Measurements from ENCODE around the gene TSPAN5.

The TSPAN5 gene

DNA sequence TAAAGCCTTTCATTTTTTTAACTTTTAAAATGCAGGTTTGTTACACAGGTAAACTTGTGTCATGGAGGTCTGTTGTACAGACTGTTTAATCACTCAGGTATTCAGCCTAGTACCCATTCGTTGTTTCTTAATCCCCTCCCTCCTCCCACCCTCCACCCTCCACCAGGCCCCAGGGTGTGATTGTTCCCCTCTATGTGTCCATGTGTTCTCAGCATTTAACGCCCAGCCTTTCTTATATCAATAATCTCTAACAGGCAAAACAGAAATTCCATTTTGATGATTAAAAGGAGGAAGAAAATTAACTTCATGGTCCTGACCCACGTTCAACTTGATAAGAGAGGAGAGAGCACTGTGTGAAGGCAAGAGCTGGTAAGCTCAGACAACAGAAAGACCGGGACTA is 75.1 kb downstream of the TSPAN5 start:
- no peak for DNase-seq

DNA sequence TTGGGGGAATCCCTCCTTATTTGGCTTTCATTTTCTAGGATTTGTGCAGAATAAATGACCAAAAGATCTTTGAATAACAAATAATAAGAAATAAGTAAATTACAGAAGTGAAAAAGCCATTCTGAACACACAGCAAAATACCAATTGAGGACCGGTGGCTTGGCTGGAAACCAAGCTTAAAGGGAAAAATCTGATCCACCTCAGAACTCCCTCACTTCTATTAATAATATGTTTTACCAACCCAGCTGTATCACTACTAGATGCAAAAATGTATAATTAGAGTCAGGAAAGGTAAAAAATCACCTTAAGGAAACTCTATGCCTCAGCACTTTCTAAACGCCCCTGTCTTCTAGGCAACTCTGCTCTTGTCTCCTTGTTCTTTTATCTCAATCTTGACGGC is 77.3 kb downstream of the TSPAN5 start:
- no peak for DNase-seq

DNA sequence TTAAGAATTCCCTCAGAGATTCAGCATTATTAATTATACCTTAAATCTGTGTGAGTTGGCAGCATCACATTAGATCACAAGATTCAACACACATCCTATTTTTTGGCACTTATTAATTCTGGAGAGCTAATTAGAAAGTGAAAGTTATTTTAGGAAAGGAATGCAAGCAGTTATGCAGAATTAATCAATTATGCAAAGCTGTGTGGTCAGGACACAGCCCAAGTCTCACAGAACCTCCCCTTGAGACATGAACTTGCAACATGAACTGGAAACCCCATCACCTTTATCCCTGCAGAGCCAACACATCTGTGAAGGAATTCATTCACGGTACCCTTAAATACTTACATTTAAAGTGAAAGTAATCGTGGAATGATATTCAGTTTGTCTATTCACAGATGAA is 80.5 kb downstream of the TSPAN5 start:
- no peak for DNase-seq

DNA sequence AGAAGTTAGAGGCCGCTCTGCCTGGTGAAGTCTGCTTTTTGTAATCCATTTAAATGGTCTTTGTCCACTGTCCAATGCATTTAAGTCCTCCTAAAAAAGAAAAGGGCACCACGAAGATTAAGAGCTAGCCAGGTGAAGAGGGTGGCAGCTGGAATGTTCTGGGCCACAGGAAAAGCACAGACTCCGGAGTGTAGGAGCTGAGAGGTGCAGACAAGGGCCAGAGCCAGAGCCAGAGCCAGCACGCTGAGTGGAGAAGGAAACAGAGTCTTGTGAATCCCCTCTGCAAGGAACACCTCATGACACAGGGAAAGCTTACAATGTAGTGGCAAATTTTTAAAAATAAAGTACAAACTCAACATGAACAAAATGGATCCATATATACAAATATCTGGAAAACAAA is 83.6 kb downstream of the TSPAN5 start:
- DNase-seq, result no peak

DNA sequence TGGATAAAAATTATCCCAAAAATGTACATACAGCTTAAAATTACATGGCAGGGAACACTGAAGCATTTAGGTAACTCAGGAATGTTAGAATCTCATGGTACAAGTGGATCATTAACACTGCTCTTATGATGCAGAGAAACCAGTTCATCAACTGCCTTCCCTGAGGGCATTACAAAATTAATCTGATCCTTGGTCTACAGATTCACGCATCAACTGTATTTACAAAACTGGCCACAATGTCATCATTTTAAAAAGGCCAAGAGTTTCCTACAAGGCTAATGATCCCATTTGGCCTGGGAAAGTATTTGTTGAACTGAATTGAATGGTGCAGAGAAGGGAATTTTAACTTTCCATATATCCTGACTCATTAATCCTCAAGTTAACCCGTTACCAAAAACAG is 84.6 kb downstream of the TSPAN5 start:
- DNase-seq, result no peak

DNA sequence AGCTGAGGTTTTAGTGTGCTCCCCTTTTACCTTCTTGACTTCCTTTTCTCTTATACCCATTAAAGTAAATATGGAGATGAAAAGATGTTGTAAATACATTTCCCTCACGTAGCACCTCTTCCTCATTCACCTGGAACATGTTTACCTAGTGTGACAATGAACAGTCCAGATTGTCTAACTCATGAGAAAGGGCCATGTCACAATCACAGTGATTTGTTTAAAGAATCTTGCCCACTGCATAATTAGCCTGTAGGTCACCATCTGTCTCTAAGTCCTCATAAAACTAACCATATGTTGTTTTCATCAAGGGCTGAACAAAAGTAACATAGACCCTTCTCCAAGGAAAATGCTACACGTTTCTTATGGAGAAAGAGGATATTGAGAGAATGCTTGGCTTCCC is 85.7 kb downstream of the TSPAN5 start:
- no peak for DNase-seq

DNA sequence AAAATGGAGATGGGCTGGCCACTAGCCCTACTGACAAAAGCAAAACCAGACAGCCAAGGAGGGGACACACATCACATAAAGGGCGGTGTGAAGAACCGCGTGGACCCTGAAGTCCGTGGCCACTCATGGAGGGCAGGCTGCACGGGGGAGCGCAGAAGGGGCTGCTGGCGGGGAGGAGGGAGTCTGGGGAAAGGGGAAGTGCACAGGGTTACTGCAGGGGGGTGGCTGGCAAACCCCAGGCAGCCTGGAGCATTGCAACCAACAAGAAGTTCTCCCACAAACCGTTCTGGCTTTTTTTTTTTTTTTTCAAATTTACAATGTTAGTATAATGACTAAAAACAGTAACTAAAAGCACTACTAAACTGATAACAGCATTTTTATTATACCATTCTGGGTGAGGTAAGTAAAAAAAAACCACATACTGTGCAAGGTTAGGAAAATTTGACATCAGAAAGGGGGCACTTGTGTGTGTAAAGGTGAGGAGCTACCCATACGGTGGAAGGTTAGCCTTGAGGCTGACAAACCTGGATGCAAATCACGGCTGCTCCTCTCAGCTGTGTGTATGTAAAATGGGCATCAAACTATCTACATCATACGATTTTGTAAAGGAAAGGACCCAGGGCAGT is 87.1 kb downstream of the TSPAN5 start:
- peak in 1 of 2 donors; percentile 2 for DNase-seq

DNA sequence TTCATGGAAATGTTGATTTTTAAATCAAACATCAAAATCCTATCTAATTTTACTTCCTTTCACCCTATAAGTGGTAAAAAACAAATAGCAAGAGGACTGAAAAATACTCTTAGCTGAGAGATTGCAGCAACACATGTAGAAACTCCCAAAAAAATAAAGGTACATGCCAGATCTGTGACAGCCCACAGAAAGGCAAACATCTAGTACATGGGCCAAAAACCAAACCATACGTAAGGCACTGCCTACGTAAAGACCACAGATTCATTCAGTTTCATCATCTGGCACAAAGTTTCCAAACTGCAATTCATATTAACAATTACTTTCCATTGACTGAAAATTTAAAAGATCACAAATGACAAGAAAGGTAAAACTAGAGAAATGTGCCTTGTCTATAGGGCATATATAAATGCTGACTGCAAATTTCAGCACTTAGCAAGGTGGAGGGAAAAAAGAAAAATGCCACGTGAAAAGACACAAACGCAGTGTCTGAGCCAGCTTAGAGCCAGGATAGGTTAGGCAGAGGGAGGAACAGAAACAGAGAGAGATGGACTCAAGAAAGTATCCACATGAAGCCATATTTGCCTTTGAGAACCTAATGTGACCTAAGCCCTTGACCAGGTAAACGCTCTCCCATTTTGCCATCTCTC is 88.1 kb downstream of the TSPAN5 start:
- no peak for DNase-seq

DNA sequence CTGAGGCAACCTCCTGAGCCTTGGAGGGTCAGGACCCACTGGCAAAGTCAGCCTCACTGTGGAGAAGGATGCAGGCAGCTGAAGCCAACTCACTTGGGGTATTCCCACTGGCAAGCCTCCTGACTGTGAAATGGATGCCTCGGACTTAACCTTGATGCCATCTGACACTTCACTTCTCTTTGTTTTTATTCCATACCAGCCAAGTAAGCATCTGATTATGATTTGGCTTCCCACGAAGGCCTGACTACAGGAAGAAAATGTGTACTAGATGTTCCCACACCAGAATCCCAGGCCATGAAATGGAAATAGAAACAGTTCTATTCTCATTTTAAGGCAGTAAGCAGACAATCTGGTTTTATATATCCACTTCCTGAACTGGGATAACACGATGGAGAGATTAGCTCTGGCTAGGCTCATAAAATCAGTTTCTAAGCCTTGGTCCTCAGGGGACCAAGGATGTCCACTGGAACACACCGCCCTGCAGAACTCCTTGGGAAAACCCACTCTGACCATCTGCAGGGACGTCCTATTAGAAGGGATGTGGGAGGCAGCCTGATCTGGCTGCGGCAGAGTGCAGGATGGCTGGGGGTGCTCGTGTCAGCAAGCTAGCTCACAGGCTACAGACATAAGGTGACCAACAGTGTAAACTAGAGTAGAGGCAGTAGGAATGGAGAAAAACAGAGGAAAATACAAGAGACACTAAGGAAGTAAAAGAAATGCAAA is 89.3 kb downstream of the TSPAN5 start:
- DNase-seq, result no peak

DNA sequence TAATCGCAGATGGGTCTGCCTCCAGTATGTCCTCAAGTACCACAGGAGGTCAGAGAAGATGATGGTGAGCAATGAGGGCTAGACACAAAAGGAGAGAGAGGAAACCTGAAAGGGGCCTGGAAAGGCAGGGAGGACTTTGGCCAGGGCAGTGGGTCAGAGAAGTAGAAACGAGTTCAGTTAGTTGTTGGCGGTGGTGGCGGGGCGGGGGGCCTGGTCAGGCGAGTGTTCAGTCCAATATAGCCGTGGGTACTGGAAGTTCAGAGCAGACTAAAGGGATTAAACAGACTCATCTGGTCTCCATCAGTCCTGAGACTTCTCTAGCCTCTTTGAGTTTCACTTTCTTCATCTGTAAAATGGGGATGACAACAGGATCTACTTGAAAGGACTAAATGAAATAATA is 90.8 kb downstream of the TSPAN5 start:
- no peak for DNase-seq

DNA sequence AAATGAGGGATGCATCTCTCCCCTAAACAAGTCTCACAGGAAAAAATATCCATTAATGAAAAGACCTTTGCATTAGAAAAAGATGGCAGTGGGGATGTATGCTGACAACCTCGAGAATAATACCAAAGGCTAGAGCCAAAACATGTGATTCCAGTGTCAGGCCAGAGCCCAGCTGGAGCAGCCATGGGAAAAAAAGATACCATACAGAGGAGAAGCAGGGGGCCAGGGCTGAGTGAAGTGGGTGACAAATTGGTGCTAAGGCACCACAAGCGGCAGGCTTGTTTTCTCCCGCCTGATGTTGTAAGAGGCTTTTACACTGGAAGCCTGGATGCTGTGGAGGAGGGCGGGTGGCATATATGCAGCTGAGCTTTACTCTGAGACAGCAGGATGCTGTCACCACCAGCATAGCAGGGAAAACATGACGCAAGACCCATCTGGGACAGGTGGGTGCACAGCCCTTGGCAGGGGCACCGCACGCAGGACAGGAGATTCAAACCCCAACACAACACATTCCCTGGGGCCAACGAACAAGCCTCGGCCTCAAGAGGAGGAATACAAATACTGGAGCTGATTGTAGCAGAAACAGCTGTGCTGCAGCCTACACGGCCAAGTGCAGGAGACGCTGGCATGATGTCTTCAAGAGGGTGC is 91.9 kb downstream of the TSPAN5 start:
- no peak for DNase-seq

DNA sequence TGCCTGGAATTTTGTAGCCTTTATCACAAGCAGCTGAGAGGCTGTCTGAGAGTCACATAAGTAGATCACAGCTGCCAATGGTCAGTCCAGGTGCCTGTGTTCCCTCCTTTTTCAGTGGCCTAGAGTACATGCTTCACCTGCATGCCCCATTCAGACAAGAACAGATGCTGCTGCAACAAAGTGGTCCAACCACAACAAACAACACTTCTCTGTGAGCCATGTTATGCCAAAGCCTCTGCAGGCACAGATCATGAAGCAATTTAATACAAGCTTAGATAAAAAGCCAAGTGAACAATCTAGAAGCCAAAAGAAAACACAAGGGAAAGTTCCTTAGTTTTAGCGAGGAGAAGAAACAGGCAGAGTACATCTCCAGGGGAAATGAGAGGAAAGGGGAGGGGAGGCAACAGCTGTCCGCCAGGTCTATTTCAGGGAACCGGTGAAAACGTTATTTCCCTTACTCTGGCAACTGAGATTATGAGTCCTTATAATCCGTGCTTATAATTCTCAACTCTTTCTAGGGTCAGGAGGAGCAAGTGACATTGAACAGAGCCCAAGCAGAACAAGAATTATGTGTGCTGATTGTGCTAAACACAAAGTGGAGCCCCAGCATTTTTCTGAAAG is 92.6 kb downstream of the TSPAN5 start:
- no peak for DNase-seq

DNA sequence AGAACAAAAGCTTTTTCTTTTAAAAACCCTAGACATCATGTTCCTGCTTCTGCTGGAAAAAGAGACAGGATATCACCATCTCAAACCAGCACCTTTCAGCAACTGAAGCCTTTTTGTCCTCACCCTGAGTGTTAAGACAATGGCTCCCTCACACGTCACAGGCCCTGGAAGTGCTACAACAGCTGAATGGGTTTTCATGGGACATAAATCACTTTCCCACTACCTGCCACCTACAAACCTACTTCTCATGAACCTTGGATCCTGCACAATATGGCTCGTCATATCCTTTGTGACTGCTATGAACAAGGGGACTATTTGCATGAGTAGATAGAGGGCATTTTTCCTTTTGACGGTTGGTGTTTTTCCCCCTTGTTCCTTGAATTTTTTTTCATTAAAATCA is 93.6 kb downstream of the TSPAN5 start:
- no peak for DNase-seq

DNA sequence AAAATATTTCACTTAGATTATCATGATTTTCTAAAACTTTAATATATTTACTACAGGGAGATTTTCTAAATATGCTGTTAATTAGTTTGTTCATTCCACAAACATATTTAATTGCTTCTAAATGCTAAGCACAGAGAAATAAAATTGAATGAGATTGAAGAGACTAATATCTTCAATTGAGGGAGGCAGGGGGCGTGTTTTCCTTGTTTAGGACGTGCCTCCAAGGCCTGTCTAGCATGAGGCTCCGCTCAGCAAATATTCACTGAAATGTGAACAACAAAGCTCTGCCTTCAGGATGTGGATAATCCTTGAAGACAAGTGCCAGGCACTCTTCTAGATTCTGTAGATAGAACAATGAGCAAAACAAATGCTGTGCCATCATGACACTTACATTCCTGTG is 98.1 kb downstream of the TSPAN5 start:
- DNase-seq, result no peak

DNA sequence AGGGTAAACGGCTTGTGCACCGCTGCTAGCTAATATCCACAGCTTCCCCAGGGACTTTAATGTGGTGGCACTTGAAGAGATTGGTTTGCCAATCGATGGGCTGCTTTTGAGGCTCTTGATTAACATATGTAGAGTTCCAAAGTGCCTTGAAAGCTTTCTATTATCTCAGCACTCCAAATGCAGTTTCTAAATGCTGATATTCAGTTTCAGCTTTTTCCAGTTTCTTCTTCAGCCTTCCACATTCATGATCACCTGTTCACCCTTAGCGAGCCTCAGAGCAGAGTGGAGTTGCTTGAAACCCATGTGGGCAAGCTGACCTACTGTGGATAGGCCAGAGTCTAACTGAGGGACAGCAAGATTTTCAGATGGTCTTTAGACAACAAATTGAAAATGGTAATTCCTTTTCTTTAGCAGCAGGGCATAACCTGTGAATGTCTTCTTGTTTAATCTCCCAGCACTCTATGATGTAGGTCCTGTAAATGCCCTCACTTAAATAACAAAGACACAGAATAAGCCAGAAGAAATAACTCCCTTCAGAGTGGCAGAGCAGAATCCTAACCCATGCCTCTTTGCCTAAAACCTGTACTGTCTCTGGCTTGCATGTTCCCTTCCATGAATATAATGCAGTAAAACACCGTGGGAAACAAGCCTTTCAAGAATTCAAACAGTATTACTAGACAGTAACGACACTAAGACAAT is 99.8 kb downstream of the TSPAN5 start:
- no peak for DNase-seq

DNA sequence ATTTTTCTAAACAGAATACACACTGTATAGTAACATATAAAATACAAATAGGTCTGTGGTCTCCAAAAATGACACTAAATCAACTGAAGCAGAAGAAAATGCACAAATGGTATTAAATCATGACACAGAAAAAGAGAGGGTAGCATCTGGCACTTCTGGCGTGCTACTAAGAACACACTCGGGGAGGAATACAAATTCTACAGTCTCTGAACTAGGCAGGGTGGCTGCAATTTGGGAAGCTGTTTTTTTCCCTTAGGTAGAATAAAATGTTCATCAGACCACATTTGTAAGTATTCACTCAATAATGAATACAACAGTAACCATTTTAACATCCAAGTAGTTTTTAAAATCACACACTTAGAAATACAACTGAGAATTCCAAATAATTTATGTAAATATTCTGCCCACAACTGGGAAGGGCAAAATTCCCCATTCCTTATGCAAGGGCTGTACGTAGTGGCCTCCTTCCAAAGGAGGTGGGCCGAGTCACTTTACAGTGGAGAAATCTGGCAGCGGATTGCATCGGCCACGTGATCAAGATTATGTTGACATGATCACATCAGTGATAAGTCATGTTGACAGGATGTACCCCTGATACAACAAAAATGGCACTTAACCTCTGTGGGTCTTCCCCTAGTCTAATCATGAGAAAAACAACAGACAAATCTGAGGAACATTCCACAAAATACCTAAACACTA is 101.1 kb downstream of the TSPAN5 start:
- no peak for DNase-seq

DNA sequence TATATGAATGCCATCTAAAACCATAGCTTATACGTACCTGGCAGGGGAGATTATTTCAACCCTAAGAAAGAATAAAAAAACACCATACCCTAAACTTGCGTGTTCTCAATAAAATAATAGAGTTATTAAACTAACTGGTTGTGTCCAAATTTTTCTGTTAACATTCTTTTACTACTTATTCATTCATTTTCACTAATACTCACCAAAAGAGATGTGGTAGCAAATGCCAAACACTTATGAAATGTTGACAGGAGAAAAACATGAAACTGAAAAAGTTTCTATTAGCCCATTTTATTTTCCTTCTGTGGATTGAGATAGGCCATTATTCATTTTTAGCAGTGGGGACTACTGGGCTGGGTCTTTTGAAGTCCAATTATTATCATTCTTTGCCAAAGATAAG is 102.0 kb downstream of the TSPAN5 start:
- DNase-seq, result no peak

DNA sequence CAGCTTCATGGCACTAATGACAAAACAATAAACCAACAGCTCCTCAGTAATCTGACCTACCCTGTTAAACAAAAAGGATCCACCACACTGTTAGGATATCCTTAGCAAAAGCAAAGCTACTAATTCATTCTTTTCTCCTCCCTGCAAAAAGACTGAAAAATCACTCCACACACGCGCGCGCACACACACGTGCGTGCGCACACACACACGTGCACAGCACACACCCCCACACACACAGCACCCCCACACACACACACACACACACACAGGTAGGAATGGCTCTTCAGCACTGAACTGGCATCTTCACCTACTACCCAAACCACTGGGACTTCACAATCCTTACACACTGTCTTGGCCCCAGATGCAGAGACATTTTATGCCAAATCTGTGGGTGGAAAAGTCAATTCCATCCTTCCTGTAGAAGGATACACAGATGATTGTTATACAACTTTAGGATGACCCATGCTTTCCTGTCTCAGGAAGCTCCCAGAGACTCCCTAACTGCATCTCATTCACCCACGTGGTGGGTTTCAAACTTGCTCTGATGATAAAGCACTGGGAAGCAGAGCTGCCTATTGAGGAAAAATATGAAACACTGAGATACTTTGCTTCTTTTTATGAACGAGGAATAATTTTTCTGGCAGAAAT is 102.5 kb downstream of the TSPAN5 start:
- no peak for DNase-seq

DNA sequence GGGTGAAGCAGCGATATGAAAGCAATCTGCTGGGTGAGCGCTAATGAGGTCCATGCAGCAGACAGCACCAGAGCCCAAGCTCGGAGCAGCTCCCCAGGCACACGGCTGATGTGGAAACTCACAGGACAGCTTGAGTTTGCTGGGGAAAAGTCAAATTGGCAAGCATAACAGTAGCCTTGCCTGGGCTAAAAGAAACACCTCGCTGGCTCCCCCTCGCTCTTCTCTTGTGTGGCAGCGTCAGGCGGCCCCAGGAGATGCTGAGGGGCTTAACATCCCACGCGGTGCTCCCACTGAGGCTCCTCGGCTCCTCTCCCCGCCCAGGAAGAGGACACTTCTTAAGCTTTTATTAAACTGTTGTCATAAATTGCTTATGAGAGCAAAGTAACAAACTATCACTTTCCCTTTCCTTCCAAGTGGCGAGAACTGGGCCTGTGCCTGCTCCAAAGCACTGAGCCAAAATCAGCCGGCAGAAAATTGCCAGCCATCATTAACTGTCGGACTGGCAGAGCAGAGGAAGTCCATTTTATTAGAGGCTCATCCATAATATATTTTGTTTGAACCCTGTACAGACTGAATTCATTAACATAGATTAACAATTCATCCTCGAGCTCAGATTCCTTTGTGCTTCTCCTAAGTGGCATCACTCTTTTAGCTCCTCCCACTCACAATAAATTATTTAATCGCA is 111.4 kb downstream of the TSPAN5 start:
- DNase-seq, result no peak

DNA sequence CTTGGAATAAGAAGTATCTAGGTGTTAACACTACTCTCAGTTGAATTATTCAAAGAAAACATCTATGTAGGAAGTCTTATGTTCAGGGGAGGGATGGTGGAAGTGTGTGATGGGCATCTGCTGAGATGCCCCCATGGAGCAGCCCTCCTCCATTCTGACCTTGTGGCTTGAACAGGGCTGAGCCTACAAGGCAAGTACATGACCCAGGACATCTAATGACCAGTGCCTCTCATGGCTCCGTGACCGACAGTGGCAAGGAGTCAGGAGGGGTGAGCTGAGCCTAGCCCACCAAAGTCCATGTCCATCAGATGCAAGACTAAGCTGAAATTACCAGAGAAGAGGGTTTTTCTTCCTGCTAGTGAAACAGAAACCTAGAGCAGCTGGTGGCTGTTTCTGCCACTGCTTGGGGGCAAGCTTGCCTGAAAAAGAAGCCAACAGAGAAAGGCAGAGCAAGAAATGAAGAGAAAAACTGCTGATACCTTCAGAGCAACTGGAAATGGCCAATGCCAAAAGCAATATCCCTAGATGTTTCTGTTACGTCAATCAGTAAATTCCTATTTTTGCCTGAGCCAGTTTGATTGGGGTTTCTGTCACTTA is 113.5 kb downstream of the TSPAN5 start:
- no peak for DNase-seq
